ENCODE data around the gene RBM44.

RBM44 gene

GRCh38 chr2:237886685-237887481 is 88.3 kb downstream of the RBM44 start:
- DNase-seq (ENCODE audit: low read depth): no peak

GRCh38 chr2:237888389-237888788 is 89.8 kb downstream of the RBM44 start:
- DNase-seq (ENCODE audit: low read depth): no peak

- DNase-seq (ENCODE audit: low read depth): no peak
Measured at GRCh38 chr2:237889016-237889415, 90.4 kb downstream of the RBM44 start.

GRCh38 chr2:237889811-237890210 is 91.2 kb downstream of the RBM44 start:
- DNase-seq (ENCODE audit: low read depth): no peak
